ENCODE measurements around the gene HDAC4.

HDAC4 gene

DNA sequence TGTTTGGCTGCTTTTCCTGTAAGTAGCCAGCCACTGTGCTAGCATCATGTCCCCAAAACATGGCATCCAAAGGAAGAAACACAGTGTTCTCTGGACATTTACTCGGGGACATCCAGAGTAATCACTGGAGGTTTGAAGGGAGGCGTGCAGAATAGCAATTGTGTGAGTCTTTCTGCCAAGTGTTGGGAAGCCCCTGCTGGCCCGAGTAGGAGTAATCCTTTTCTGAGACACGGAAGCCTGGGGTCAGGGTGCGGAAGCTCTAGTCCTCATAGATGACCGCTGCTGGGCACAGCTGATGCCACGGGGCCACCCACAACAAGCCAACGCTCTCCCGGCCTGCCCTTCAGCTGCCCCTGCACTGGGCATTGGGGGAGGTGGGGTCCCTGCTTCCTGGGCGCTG, 24.8 kb upstream of the HDAC4 start:
- ATAC-seq: no peak

DNA sequence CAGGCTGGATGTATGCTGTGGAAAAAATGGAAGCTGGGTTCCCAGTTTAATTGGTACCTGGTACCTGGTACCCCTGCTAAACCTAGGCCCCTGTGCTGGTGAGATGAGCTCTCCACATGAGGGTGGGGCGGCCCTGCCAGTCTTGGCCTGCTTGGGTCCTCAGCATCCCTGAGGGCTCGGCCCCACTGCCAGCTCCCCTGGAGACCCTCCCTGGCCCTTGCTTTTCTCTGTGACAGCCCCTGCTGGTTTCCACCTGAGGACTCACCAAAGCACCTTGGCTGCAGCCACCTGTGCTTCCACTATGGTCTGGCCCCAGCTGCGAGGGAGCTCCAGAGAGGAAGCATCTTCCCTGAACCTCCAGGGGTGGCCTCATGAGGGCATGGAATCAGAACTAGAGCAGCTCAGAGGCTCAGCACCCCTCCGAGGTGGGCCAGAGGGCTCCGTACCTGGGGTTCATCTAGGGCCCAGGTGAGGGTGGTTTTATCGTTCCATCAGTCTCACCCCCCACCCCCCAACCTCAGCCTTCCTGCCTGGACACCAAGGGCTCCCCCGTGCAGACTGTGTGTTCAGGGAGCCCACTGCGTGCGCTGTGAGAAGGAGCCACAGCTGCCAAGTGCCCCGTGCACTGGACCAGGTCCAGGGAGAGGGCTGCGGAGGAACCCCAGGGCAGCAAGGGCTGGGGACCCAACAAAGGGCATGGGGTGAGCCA, 23.7 kb upstream of the HDAC4 start:
- ATAC-seq: no peak

DNA sequence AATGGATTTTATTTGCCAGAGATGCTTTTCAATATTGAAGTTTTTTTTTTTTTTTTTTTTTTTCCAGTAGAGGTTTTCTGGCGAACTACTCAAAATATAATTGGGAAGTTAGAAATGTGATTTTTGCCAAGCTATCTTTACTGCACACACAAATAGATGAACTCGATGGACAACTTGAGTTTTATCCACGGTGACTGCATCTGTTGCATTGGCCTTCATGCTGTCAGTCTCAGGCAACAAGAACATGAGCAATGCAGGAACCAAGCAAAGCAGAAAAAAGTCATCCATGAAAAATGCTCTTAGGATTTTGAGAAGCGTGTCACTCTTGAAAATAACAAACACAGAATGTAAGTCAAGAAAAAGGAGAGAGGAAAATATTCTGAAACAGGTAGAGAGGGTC, 22.7 kb upstream of the HDAC4 start:
- ATAC-seq: no peak

DNA sequence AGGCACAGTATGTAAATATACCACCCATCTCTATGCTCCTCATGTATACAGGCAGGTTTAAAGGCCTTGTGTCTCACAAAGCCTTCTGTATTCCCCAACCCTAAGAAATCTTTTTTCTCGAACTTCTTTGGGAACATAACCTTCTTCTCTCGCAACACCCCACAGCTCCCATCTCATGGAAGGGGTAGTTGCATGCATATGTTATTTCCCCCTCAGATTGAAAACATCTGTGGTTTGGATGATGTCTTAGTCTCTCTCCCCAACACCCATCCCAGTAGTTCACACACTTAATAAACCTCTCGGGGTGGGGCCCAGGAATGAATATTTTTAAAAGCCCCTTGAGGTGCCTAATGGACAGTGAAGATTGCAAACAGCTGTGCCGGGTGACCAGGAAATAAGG, 21.0 kb upstream of the HDAC4 start:
- ATAC-seq: no peak

DNA sequence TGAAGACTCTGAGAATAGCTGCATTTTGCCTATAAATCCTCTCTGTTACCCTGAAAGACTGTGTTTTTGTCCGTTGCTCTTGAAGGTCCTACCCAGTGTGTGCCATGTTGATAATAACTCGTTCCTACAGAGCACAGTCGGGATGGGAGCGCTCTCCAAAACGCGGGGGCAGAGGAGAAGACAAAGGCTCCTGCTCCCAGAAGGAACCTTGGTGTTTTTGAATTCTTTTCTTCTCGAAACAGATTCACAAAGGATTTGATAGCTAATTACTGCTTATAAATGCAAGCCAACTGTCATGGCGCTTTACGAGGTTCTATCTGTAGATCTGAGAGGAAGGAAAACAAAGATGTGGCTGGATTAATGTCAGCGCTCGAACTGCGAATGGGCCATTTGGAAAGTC, 19.3 kb upstream of the HDAC4 start:
- ATAC-seq: no peak

DNA sequence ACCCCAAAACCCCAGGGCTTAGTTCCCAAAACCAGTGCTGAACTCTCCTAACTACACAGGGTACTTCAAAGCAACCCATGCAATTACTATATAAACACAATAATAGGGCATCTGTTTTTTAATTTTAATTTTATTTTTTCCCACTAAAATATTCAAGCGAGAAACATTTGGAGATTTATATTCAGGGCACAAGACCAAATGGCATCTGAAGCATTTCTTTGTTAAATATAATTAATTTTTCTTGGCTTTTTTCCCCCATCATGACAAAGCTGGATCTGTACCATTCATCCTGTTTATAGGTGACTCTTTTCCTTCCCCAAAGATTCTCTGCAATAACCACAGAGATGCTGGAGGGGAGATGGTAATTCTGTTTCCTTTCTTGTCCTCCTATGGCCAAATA, 18.1 kb upstream of the HDAC4 start:
- no peak for ATAC-seq

- ATAC-seq: no peak
Observed at GRCh38 chr2:239412905-239413603, 12.2 kb upstream of the HDAC4 start.

- no peak for ATAC-seq
Observed at GRCh38 chr2:239411549-239412319, 10.9 kb upstream of the HDAC4 start.

DNA sequence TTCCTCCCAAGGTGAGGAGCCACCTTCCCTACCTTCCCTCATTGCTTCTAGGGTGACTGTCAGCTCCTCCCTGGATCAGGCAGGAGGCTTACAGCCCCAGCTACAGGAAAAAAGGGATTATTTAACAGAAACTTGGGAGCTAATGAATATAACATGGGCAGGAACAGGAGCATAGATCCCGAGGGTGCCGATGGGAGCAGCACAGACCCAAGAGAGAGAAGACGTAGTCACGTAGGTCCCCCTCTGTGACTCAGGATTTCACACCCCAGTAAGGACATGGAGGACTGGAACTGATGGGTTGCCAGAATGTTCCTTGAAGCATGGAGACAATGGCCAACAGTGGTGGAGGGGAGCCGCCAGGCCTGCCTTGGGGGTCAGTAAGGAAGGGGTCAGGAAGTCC, 10.3 kb upstream of the HDAC4 start:
- no peak for ATAC-seq

- ATAC-seq: no peak
Observed at GRCh38 chr2:239409976-239410375, 9.2 kb upstream of the HDAC4 start.

GRCh38 chr2:239407112-239407511, 6.3 kb upstream of the HDAC4 start:
- no peak for ATAC-seq

- ATAC-seq: no peak
Observed at GRCh38 chr2:239406316-239406995, 5.6 kb upstream of the HDAC4 start.

DNA sequence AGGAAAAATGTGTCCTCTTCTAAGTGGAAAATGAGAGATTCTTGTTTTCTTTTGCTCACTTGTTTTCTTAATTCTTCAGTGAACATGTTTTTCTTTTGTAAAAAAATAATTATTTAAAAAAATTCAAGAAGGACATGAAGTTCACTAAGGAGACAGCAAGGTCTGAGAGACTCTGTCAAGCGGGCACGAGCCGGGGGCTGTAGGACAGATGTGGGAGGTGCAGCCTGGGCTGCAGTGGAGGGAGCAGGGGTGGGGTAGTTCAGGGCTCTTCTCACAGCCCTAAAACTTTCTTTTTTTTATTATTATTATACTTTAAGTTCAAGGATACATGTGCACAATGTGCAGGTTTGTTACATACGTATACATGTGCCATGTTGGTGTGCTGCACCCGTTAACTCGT, 4.3 kb upstream of the HDAC4 start:
- no peak for ATAC-seq

DNA sequence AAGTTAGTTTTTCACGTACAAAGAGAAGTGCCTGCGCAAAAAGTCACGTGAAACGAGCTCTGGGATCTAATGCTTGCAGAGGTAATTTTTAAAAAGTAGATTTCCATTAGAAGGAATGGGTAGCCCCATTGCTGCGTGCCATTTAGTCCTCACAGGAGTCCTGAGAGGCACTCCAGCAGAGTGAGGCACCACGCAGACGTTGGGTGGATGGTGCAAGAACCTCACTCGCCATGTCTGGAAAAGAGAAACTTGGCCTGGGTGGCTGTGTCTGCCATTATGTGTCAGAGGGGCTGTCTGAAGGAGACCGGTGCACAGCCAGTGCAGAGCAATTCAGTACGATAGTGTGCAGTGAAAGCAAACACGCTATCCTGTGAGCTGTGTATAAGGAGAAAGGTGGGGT, 1.8 kb upstream of the HDAC4 start:
- ATAC-seq: no peak

GRCh38 chr2:239401881-239402233, 1.0 kb upstream of the HDAC4 start:
- peak; percentile 3 for ATAC-seq

- peak; percentile 92 to 94 for ATAC-seq
Observed at GRCh38 chr2:239401067-239401880, 454 bp upstream of the HDAC4 start.

- no peak for ATAC-seq
Observed at GRCh38 chr2:239399921-239400595, 762 bp downstream of the HDAC4 start.

- ATAC-seq: no peak
Observed at GRCh38 chr2:239399433-239399920, 1.3 kb downstream of the HDAC4 start.

DNA sequence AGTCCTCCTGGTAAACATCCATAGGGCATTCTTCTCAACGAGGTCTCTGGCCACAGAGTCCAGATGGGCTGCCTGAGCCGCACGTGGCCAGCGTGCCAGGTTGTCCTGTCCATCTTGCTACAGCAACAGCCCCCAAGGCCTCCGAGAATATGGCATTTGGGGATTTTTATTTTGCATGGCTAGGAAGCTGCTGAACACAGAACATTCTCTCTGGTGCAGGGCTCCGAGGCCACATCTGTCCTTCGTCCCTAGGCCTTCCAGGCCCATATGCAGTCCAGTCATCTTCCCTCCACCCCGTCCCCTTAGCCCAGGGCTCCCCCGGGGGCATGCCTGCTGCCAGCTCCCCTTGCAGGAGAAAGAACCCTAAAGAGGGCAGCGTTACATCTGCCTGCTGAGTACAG, 2.3 kb downstream of the HDAC4 start:
- ATAC-seq: no peak

DNA sequence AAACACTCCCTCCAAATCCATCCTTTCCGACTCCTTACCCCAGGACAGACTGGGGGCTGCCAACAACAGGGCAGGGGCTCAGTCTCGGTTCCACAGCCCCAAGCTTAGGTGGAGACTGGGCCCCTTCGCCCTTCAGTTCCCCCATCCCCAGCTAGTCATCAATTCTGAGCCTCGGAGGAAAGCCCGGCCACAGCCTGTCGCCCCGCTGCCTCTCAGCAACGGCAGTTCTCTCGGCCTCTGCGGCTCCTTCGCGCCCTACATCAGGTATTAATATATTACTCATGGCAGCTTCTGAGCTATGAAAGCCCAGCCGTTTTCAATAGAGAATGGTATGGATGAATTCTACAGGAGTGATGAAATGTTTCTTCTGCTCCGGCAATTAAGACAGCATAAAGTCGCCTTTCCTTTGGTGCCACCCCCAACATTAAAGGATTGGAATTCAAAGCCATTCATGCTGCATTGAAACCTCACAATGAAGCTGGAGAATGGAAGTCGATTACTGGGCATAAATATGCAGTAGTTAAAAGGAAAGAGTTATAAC, 2.8 kb downstream of the HDAC4 start:
- no peak for ATAC-seq

Data from activated CD4-positive, CD25-positive, alpha-beta regulatory T cell treated with anti-CD3 and anti-CD28 coated beads, Interleukin-2, amount 50 U/mL, for 24 hours (primary cell).